K562 (cell line): Measurements from ENCODE around the gene LYPD3. TPM values are rescaled to one million over a fixed set of nuclear protein-coding genes. Genes with fewer than 3 reads are reported as not detected.

Source experiments
- ZNF121 ChIP-seq: sonication (generic); formaldehyde crosslinking; conservative IDR thresholded peaks from 2 replicates; pipeline ENCODE4 v1.8.0; 2022; ENCODE audit warnings: missing genetic modification reagents
- polyA plus RNA-seq, 8 experiments: library from polyadenylated mRNA; depleted of rRNA in 4 of 8; stranded (reverse) in 5 of 8; unstranded in 3 of 8; fragments of >200 nt; fragmentation: Nextera tagmentation in 2 of 8; fragmentation: Illumina TruSeq in 1 of 8; extraction: Ambion mirVana in 2 of 8; extraction: Trizol in 1 of 8; gene quantifications; 2 replicates each; pipeline versions ENCODE4 v1.2.1 to v1.2.3, GENCODE V29; 2011 to 2014; ENCODE audit warnings: inconsistent platforms in 1 of 8, missing spikeins in 1 of 8
- total RNA-seq, 7 experiments: library from RNA; depleted of rRNA in 6 of 7; stranded (reverse); fragments of >200 nt in 6 of 7; fragmentation: Illumina TruSeq in 2 of 7; extraction: Trizol in 2 of 7; gene quantifications; 2 replicates each; pipeline versions ENCODE4 v1.2.1 to v1.2.3, GENCODE V29; 2011 to 2021; ENCODE audit warnings: low replicate concordance in 1 of 7
- TF ChIP-seq, protein P1 (sequence below), 2 experiments: fragments of 450-650 bp; IDR thresholded peaks; 2 replicates each; pipeline ENCODE4 v1.6.1; 2016; ENCODE audit warnings: mild to moderate bottlenecking in 2 of 2, borderline replicate concordance in 1 of 2, low read depth in 1 of 2, moderate library complexity in 1 of 2
- TF ChIP-seq, protein P2 (sequence below), 3 experiments: fragments of 200-800 bp in 1 of 3; fragments of 250-450 bp in 1 of 3; fragments of 450-650 bp in 1 of 3; sonication (Bioruptor Pico) in 1 of 3; sonication (Bioruptor generic) in 1 of 3; formaldehyde crosslinking in 1 of 3; IDR thresholded peaks; 2 replicates each; pipeline versions ENCODE4 v1.6.1 to v1.8.0; 2016 to 2022; ENCODE audit warnings: mild to moderate bottlenecking in 2 of 3, missing genetic modification characterization in 2 of 3, missing compliant biosample characterization in 1 of 3, moderate library complexity in 1 of 3
- TF ChIP-seq, protein P3 (sequence below), 2 experiments: fragments of 450-650 bp in 1 of 2; sonication (generic) in 1 of 2; formaldehyde crosslinking in 1 of 2; IDR thresholded peaks in 1 of 2; conservative IDR thresholded peaks in 1 of 2; 2 replicates each; pipeline versions ENCODE4 v1.6.1 to v1.8.1; 2016 to 2023; ENCODE audit warnings: mild to moderate bottlenecking in 2 of 2, moderate library complexity in 2 of 2, inconsistent platforms in 1 of 2, missing genetic modification reagents in 1 of 2
- TF ChIP-seq, protein P4 (sequence below): fragments of 450-650 bp; IDR thresholded peaks from 2 replicates; pipeline ENCODE4 v1.6.1; 2016
- TF ChIP-seq, protein P5 (sequence below): sonication (generic); formaldehyde crosslinking; IDR thresholded peaks from 2 replicates; pipeline ENCODE4 v1.8.0; 2022; ENCODE audit warnings: mild to moderate bottlenecking, missing genetic modification reagents

Gene LYPD3
- total and polyA plus RNA-seq, 9 of the 15 experiments (the other 6 are each of a cell fraction or from before 2014, with no cell fraction given), result 0.04 to 0.33 (median 0.20) TPM; not detected in 1

DNA sequence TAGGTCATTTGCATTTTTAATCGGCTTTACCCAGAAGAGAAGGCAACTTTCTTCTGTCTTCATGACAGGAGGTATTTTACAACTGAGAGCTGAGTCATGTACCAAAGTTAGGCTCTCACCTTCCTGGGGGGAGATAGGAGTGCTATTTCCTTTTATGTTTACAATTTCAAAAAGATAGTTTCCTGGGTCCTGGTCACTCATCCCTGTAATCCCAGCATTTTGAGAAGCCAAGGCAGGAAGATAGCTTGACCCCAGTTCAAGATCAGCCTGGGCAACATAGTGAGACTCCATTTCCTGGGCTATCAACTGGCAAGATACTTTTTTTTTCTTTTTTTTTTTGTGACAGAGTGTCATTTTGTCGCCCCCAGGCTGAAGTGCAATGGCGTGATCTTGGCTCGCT lies 7.6 kb downstream of the LYPD3 start (continued):
- TF ChIP-seq, protein P1, sequence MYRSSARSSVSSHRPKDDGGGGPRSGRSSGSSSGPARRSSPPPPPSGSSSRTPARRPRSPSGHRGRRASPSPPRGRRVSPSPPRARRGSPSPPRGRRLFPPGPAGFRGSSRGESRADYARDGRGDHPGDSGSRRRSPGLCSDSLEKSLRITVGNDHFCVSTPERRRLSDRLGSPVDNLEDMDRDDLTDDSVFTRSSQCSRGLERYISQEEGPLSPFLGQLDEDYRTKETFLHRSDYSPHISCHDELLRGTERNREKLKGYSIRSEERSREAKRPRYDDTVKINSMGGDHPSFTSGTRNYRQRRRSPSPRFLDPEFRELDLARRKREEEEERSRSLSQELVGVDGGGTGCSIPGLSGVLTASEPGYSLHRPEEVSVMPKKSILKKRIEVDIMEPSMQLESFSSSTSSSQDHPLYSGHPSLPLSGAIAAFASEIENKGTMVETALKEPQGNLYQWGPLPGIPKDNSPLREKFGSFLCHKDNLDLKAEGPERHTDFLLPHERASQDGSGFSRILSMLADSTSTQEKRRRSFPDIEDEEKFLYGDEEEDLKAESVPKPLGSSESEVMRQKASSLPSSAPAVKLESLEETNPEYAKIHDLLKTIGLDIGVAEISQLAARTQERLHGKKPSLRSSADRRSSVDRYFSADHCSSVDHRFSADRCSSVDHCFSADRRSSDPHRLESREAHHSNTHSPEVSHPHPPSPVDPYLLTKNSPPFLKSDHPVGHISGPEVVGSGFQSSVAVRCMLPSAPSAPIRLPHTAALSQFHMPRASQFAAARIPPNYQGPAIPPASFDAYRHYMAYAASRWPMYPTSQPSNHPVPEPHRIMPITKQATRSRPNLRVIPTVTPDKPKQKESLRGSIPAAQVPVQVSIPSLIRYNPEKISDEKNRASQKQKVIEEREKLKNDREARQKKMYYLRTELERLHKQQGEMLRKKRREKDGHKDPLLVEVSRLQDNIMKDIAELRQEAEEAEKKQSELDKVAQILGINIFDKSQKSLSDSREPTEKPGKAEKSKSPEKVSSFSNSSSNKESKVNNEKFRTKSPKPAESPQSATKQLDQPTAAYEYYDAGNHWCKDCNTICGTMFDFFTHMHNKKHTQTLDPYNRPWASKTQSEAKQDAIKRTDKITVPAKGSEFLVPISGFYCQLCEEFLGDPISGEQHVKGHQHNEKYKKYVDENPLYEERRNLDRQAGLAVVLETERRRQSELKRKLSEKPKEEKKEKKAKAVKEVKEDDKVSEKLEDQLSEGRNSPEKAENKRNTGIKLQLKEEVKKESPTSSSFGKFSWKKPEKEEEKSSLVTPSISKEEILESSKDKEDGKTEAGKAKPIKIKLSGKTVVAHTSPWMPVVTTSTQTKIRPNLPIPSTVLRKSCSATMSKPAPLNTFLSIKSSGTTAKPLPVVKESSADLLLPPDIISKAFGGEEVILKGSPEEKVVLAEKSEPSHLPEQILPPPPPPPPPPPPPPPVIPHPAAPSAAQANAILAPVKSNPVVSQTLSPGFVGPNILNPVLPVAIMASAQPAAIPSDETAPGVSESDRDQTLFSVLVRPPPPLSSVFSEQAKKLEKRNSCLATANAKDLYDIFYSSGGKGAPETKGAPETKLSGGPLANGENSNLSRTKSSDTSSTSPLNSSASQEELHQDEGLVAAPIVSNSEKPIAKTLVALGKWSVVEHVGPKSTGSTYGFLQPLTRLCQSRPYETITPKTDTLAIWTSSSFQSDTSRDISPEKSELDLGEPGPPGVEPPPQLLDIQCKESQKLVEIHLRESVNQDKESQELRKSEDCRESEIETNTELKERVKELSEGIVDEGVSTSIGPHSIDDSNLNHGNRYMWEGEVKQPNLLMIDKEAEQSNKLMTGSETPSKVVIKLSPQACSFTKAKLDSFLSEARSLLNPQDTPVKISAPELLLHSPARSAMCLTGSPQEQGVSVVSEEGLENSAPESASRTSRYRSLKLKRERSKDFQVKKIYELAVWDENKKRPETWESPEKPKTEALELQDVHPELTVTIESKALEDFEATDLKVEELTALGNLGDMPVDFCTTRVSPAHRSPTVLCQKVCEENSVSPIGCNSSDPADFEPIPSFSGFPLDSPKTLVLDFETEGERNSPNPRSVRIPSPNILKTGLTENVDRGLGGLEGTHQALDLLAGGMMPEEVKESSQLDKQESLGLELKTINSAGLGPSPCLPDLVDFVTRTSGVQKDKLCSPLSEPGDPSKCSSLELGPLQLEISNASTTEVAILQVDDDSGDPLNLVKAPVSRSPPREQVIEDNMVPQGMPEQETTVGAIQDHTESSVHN (IDR thresholded peaks at IDR 0.05; ENCODE audit: borderline replicate concordance in 1 of 2, low read depth in 1 of 2), result no peak
- TF ChIP-seq ZNF121 (CRISPR knock-in tag), result 0 out of 2 replicates have a peak, but pooled peaks have one; percentile 32
- TF ChIP-seq, protein P2, sequence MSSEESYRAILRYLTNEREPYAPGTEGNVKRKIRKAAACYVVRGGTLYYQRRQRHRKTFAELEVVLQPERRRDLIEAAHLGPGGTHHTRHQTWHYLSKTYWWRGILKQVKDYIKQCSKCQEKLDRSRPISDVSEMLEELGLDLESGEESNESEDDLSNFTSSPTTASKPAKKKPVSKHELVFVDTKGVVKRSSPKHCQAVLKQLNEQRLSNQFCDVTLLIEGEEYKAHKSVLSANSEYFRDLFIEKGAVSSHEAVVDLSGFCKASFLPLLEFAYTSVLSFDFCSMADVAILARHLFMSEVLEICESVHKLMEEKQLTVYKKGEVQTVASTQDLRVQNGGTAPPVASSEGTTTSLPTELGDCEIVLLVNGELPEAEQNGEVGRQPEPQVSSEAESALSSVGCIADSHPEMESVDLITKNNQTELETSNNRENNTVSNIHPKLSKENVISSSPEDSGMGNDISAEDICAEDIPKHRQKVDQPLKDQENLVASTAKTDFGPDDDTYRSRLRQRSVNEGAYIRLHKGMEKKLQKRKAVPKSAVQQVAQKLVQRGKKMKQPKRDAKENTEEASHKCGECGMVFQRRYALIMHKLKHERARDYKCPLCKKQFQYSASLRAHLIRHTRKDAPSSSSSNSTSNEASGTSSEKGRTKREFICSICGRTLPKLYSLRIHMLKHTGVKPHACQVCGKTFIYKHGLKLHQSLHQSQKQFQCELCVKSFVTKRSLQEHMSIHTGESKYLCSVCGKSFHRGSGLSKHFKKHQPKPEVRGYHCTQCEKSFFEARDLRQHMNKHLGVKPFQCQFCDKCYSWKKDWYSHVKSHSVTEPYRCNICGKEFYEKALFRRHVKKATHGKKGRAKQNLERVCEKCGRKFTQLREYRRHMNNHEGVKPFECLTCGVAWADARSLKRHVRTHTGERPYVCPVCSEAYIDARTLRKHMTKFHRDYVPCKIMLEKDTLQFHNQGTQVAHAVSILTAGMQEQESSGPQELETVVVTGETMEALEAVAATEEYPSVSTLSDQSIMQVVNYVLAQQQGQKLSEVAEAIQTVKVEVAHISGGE (CRISPR knock-in tag; IDR thresholded peaks at IDR 0.05), result no peak
- TF ChIP-seq, protein P3, sequence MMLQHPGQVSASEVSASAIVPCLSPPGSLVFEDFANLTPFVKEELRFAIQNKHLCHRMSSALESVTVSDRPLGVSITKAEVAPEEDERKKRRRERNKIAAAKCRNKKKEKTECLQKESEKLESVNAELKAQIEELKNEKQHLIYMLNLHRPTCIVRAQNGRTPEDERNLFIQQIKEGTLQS (IDR thresholded peaks at IDR 0.05), result peak; percentile 58; the same call in 1 of the 2 replicates
- TF ChIP-seq, protein P3 (CRISPR knock-in tag; conservative IDR thresholded peaks at IDR 0.05), result no peak
- TF ChIP-seq, protein P4, sequence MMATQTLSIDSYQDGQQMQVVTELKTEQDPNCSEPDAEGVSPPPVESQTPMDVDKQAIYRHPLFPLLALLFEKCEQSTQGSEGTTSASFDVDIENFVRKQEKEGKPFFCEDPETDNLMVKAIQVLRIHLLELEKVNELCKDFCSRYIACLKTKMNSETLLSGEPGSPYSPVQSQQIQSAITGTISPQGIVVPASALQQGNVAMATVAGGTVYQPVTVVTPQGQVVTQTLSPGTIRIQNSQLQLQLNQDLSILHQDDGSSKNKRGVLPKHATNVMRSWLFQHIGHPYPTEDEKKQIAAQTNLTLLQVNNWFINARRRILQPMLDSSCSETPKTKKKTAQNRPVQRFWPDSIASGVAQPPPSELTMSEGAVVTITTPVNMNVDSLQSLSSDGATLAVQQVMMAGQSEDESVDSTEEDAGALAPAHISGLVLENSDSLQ, result peak; percentile 18; the same call in 1 of the 2 replicates
- TF ChIP-seq, protein P5, sequence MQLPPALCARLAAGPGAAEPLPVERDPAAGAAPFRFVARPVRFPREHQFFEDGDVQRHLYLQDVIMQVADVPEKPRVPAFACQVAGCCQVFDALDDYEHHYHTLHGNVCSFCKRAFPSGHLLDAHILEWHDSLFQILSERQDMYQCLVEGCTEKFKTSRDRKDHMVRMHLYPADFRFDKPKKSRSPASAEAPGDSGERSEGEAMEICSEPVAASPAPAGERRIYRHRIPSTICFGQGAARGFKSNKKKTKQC (CRISPR knock-in tag), result no peak
